ENCODE data around the gene CDS2.

CDS2 gene

DNA sequence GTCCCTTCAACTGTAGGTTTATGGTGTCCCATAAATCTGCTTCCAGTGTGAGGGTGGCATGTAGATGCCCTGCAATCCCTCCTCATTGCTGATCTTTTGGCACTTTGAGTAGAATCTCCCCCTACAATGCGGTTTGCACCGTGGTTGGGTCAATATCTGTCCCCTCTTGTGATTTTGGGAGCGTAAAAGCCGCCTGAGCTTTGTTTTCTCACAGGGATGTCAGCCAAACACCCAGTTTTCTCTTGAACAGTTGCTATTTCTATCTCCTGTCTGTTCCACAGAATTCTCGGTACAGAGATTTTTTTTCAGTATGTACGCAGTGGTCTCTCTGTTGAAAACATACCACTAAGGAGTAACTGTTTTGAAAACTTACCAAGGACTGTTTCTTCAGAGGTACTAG is 21.8 kb downstream of the CDS2 start:
- DNase-seq (ENCODE audit: low read depth), result no peak
- no peak overlapping the region for H3K4me3 ChIP-seq (ENCODE audit: low read depth, low read length)

DNA sequence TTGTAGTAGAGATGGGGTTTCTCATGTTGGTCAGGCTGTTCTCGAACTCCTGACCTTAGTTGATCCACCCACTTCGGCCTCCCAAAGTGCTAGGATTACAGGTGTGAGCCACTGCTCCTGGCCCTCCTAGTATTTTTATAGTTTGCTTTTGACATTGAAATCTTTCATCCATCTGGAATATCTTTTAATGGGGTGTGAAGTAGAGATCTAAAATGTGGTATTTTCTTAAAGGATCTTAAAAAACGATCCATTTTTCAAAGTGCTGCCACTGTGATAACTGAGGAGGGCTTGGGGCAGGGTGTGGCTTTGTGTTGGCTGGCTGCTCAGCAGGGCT is 23.1 kb downstream of the CDS2 start:
- DNase-seq (ENCODE audit: low read depth), result no peak
- H3K4me3 ChIP-seq (ENCODE audit: low read depth, low read length), result no peak overlapping the region

- DNase-seq (ENCODE audit: low read depth), result no peak
- H3K4me3 ChIP-seq (ENCODE audit: low read depth, low read length), result no peak overlapping the region
Observed at GRCh38 chr20:5150226-5151076, 23.6 kb downstream of the CDS2 start.

DNA sequence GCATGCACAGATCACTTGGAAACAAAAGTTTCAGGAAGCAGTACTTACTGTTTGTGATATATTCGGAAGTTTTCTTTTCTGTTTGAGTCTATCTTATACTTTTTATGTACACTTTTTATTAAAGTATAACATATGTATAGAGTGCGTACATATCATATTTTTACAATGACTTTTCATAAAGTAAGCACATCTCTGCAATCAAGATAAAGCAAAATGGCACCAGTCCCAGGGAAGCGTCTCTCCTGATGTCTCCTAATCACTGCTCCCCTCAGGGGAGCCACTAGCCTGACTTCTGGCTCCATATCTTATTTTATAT is 26.3 kb downstream of the CDS2 start:
- H3K4me3 ChIP-seq (ENCODE audit: low read depth, low read length), result no peak overlapping the region
- no peak for DNase-seq (ENCODE audit: low read depth)

DNA sequence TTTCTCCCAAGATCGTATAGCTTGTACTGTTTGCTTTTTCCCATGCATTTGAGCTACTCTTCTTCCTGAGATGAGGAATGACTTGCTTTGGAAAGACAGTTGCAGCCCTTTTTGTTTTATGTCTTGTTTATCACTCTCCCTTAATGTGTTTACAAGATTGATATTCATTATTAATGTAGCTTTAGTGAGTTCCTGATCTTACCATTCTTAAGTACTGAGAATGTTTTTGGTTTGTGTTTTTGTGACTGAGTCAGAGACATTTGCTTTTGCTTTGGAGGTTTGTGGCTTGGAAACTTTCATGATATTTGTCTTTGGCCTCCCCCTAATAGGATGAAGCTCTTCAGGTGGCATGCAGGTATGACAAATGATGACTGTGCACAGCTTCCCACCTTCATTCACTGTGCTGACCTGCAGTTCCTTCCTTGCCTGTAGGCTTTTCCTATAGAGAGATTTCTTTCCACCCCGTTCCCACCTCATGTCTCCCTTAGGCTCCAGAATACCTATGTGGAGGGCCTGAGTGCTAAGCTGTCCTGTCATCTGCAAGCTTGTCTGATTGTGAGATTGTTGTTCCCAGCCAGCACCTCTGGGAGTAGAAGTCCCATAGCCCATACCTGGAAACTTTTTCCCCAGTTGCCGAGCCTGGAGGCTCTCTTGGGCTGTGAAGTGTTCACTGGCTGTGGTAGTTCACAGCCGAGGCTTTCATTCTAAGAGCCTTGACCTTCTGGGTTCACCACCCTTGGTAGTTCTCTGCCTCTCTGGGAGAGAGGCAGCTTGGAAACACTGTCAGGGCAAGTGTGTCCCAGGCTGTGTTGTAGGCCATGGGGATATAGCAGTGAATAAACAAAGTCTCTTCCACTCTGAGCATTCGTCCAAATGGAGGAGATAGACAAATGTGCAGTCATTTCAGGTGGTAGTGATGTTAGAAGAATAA is 27.1 kb downstream of the CDS2 start:
- no peak overlapping the region for H3K4me3 ChIP-seq (ENCODE audit: low read depth, low read length)
- DNase-seq (ENCODE audit: low read depth), result no peak

- no peak for DNase-seq (ENCODE audit: low read depth)
- H3K4me3 ChIP-seq (ENCODE audit: low read depth, low read length), result no peak overlapping the region
Observed at GRCh38 chr20:5154543-5154925, 27.7 kb downstream of the CDS2 start.

GRCh38 chr20:5155404-5155803 is 28.6 kb downstream of the CDS2 start:
- no peak for DNase-seq (ENCODE audit: low read depth)
- no peak overlapping the region for H3K4me3 ChIP-seq (ENCODE audit: low read depth, low read length)

GRCh38 chr20:5156675-5157448 is 30.1 kb downstream of the CDS2 start:
- DNase-seq (ENCODE audit: low read depth), result no peak
- H3K4me3 ChIP-seq (ENCODE audit: low read depth, low read length), result no peak overlapping the region

DNA sequence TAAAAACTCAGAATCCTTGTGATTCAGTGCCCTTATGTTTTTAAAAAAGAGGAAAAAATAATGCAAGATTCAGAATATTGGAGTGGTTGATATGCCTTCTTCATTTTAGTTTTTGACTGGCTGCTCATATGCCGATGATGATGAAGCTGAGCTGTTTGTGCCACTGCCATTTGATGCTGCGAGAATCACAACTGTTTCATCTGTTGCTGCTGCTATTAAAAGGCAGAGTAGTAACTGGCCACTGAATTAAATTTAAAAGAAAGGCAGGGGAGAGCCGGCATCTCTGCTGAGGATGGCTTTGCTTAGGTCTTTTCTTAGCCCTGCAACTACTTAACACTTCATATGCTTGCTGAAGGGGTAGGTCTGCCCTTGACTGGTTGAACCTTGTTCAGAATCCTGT is 33.1 kb downstream of the CDS2 start:
- H3K4me3 ChIP-seq (ENCODE audit: low read depth, low read length), result no peak overlapping the region
- DNase-seq (ENCODE audit: low read depth), result no peak

GRCh38 chr20:5160882-5161281 is 34.1 kb downstream of the CDS2 start:
- H3K4me3 ChIP-seq (ENCODE audit: low read depth, low read length), result no peak overlapping the region
- DNase-seq (ENCODE audit: low read depth), result no peak

- no peak for DNase-seq (ENCODE audit: low read depth)
- H3K4me3 ChIP-seq (ENCODE audit: low read depth, low read length), result no peak overlapping the region
Observed at GRCh38 chr20:5161536-5162164, 34.8 kb downstream of the CDS2 start.

GRCh38 chr20:5164645-5165625 is 38.1 kb downstream of the CDS2 start:
- no peak overlapping the region for H3K4me3 ChIP-seq (ENCODE audit: low read depth, low read length)
- no peak for DNase-seq (ENCODE audit: low read depth)

DNA sequence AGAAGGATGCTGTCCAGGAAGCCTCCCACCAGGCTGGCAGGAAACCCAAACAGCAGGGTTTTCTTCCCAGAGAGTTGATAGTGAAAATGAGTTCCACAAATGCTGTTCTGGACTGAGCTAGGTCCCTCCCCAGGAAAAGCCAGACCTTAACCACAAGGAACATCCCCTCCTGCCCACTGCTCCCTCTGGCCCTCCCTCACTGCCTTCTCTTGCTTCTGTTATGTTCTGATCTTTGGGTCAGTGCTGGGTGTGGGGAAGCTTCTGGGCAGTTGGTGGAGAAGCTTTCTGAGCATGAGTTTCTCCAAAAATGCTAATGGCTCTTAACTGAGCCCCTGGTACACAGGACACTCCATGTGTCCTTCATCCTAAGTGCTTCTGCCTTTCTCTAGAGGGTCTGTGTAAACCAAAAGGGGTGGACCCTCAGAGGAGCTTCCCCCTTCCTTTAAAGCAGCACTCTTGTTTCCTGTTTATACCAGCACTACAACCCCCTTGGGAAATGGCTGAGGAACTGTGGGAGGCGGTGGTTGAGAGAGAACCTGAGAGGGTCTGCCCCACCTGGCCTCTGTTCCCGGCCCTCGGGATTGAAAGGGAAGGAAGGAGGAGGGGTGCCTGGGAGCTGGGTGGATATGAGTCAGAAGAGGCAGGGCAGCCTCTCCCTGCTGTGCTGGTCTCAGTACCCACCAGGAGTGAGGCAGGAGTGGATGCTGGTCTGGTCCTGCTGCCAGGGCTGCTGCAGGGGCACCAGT is 42.0 kb downstream of the CDS2 start:
- peak; percentile 50 for DNase-seq (ENCODE audit: low read depth)
- H3K4me3 ChIP-seq (ENCODE audit: low read depth, low read length), result no peak overlapping the region

DNA sequence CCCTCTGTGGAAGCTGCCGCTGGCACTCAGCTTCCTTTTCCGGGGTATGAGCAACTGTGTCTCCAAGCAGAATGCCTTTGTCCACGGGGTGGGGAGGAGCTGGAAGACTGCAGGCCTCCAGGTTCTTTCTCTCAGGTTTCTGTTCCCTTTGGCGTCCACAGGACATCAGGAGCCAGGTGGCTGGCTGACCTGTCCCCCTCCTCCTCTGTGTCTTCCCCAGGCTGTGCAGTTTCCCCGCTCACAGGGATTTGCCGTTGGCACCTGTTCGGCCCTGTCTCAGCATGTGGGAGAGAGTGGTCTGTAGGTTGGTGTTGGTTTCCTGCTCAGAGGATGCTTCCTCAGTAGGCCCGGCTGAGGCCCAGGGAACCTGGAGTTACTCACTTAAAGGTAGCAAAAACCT is 43.5 kb downstream of the CDS2 start:
- no peak for DNase-seq (ENCODE audit: low read depth)
- no peak overlapping the region for H3K4me3 ChIP-seq (ENCODE audit: low read depth, low read length)

DNA sequence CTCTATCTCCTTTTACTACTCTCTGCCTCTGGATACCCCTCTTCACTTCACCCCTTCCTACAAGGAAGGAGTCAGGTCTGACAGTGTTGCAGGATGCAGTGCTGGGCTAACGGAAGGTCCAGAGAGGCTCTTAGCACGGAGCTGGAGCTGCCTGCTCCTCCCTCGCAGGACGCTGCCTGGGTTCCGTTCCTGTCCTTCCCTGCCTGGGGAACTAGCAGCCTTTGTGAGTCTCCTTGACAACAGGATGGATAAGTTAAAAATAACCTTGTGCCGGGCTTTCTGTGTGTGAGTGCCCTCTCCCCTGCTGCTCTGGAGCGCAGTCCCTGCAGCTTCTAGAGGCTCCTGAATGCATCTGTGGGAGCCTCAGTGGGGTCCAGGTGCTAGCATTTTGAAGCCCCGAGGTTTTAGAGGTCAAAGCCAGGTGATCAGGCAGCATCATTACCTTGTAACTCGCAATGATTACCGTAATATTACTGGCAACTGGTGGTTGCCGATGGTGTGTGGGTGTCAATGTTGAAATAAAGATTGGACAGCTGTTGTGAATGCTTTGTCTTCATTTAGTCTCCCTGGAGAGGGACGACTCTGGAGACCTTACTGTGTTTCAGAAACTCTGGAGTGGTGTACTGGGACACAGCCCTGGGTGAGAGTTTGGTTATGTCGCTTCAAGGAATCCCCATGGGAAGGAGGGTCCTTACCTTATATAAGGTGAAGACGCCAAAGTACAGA is 44.4 kb downstream of the CDS2 start:
- DNase-seq (ENCODE audit: low read depth), result no peak
- H3K4me3 ChIP-seq (ENCODE audit: low read depth, low read length), result no peak overlapping the region

DNA sequence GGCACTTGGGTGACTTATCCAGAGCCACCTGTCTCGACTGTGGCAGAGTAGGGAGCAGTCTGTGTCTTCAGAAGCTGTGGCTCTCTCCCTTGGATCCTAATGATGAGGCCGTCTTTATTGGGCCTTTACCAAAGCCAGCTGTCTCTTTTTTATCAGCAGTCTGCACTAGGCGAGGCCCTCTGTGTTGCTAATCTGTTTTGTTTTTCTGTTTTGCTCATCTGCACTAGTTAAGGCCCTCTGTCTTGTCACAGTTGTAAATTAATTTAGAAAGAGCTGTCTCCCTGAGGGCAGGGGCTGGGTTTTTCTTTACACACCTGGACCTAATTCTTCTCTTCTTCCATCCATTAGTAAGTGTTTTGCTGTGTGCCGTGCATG is 45.0 kb downstream of the CDS2 start:
- DNase-seq (ENCODE audit: low read depth), result no peak
- no peak overlapping the region for H3K4me3 ChIP-seq (ENCODE audit: low read depth, low read length)

GRCh38 chr20:5172167-5172601 is 45.4 kb downstream of the CDS2 start:
- DNase-seq (ENCODE audit: low read depth), result no peak
- H3K4me3 ChIP-seq (ENCODE audit: low read depth, low read length), result no peak overlapping the region
